H1 (cell line): Measurements from ENCODE around the gene FIG4. TPM values are rescaled to one million over a fixed set of nuclear protein-coding genes. Genes with fewer than 3 reads are reported as not detected.

Source experiments
- ATF2 ChIP-seq: IDR thresholded peaks from 2 replicates; pipeline ENCODE4 v1.6.1; 2012; ENCODE audit warnings: low read length, inconsistent platforms
- GABPA ChIP-seq: IDR thresholded peaks from 2 replicates; pipeline ENCODE4 v1.6.1; 2011; ENCODE audit warnings: mild to moderate bottlenecking, low read length, moderate library complexity, borderline replicate concordance; ENCODE audit not compliant: insufficient read depth
- NRF1 ChIP-seq: IDR thresholded peaks from 2 replicates; pipeline ENCODE4 v1.6.1; 2011; ENCODE audit warnings: mild to moderate bottlenecking, low read depth, low read length, improper control_type of control experiment
- RBBP5 ChIP-seq: IDR thresholded peaks from 2 replicates; pipeline ENCODE4 v1.7.1; 2012; ENCODE audit warnings: low read depth, mild to moderate bottlenecking, inconsistent platforms, low read length, moderate library complexity, borderline replicate concordance
- SP1 ChIP-seq: IDR thresholded peaks from 2 replicates; pipeline ENCODE4 v1.6.1; 2011; ENCODE audit warnings: low read depth, low read length
- SP2 ChIP-seq: IDR thresholded peaks from 2 replicates; pipeline ENCODE4 v1.6.1; 2012; ENCODE audit warnings: mild to moderate bottlenecking, low read length, inconsistent platforms
- USF2 ChIP-seq: IDR thresholded peaks from 2 replicates; pipeline ENCODE4 v1.6.1; 2011; ENCODE audit warnings: low read length, improper control_type of control experiment
- YY1 ChIP-seq: IDR thresholded peaks from 2 replicates; pipeline ENCODE4 v1.6.1; 2011; ENCODE audit warnings: low read depth, mild to moderate bottlenecking, low read length
- polyA plus RNA-seq, 7 experiments: library from polyadenylated mRNA; depleted of rRNA in 3 of 7; stranded (reverse) in 5 of 7; unstranded in 2 of 7; fragments of >200 nt in 5 of 7; fragments of 200-250 nt in 2 of 7; gene quantifications; 1 replicate in 5 of 7; 2 replicates in 1 of 7; 4 replicates in 1 of 7; pipeline versions ENCODE4 v1.2.1 to v1.2.3, GENCODE V29; 2011 to 2013; ENCODE audit warnings: missing spikeins in 2 of 7, mixed read lengths in 2 of 7
- total RNA-seq: library from RNA; stranded (reverse); fragmentation: NEBNext Ultra II Directional; extraction: Animal tissue kit (Norgen Biotek cat#: 25700); gene quantifications from 2 replicates; pipeline ENCODE4 v1.2.1, GENCODE V29; 2021

FIG4 gene
- total and polyA plus RNA-seq, 2 of the 8 experiments (the other 6 are each of a cell fraction or from before 2014, with no cell fraction given): 11.8 to 21.9 TPM

- no peak for TF ChIP-seq USF2
- no peak for TF ChIP-seq GABPA
- TF ChIP-seq NRF1: no peak
- no peak for TF ChIP-seq YY1
- TF ChIP-seq SP1: no peak
- TF ChIP-seq RBBP5: no peak
- TF ChIP-seq ATF2: no peak
- no peak for TF ChIP-seq SP2
Measured at GRCh38 chr6:109820706-109821350, 129.7 kb downstream of the FIG4 start (continued).
